ENCODE results near the gene GALNT5. TPM values are rescaled to one million over a fixed set of nuclear protein-coding genes. Genes with fewer than 3 reads are reported as not detected.

GALNT5 gene
- total RNA-seq, 1 donor, result 56.5 TPM

GRCh38 chr2:157245144-157245840 lies 12.2 kb upstream of the GALNT5 start:
- no peak for DNase-seq (ENCODE audit: insufficient read length, low spot score, missing footprints)
- Histone ChIP-seq H3K36me3 (ENCODE audit: insufficient read depth, low read length) (no peaks in the 10 kb centered on the region), H3K9me3 (ENCODE audit: low read depth, low read length) (no peaks in the 10 kb centered on the region), H3K4me1 (ENCODE audit: insufficient read depth, low read length) (peaks cover 29% of the 10 kb centered on the region), H3K4me2 (ENCODE audit: insufficient read depth, low read length) (no peak overlapping the region), H2AFZ (ENCODE audit: low read length) (peak overlapping the region; percentile 42), H4K20me1 (ENCODE audit: insufficient read depth, low read length) (no peaks in the 10 kb centered on the region), H3K27me3 (ENCODE audit: insufficient read depth, low read length) (no peaks in the 10 kb centered on the region), H3K27ac (ENCODE audit: low read depth, low read length) (peak overlapping the region; percentile 88), H3K79me2 (ENCODE audit: insufficient read depth, low read length) (no peaks in the 10 kb centered on the region), H3K4me3 (ENCODE audit: insufficient read depth, low read length) (no peak overlapping the region)
- TF ChIP-seq CTCF (IDR thresholded peaks at IDR 0.05; ENCODE audit: extremely low read depth, low read depth, low read length), result no peak

- peaks cover 29% of the 10 kb centered on the region for H3K4me1 ChIP-seq (ENCODE audit: insufficient read depth, low read length)
- no peaks in the 10 kb centered on the region for H3K79me2 ChIP-seq (ENCODE audit: insufficient read depth, low read length)
- H2AFZ ChIP-seq (ENCODE audit: low read length), result peak overlapping the region; percentile 77
- no peak for TF ChIP-seq CTCF (IDR thresholded peaks at IDR 0.05; ENCODE audit: extremely low read depth, low read depth, low read length)
- H3K4me3 ChIP-seq (ENCODE audit: insufficient read depth, low read length), result no peak overlapping the region
- no peaks in the 10 kb centered on the region for H4K20me1 ChIP-seq (ENCODE audit: insufficient read depth, low read length)
- no peaks in the 10 kb centered on the region for H3K36me3 ChIP-seq (ENCODE audit: insufficient read depth, low read length)
- H3K9me3 ChIP-seq (ENCODE audit: low read depth, low read length), result no peaks in the 10 kb centered on the region
- DNase-seq (ENCODE audit: insufficient read length, low spot score, missing footprints), result peak; percentile 56
- peak overlapping the region; percentile 68 for H3K4me2 ChIP-seq (ENCODE audit: insufficient read depth, low read length)
- no peaks in the 10 kb centered on the region for H3K27me3 ChIP-seq (ENCODE audit: insufficient read depth, low read length)
- H3K27ac ChIP-seq (ENCODE audit: low read depth, low read length), result peak overlapping the region; percentile 88
These were observed 11.4 kb upstream of the GALNT5 start for GRCh38 chr2:157245846-157246764.

GRCh38 chr2:157246765-157247407 lies 10.6 kb upstream of the GALNT5 start:
- peak overlapping the region; percentile 41 for H2AFZ ChIP-seq (ENCODE audit: low read length)
- peak overlapping the region; percentile 12 for H3K4me3 ChIP-seq (ENCODE audit: insufficient read depth, low read length)
- no peaks in the 10 kb centered on the region for H4K20me1 ChIP-seq (ENCODE audit: insufficient read depth, low read length)
- no peaks in the 10 kb centered on the region for H3K27me3 ChIP-seq (ENCODE audit: insufficient read depth, low read length)
- no peak for TF ChIP-seq CTCF (IDR thresholded peaks at IDR 0.05; ENCODE audit: extremely low read depth, low read depth, low read length)
- H3K79me2 ChIP-seq (ENCODE audit: insufficient read depth, low read length), result no peaks in the 10 kb centered on the region
- H3K36me3 ChIP-seq (ENCODE audit: insufficient read depth, low read length), result no peaks in the 10 kb centered on the region
- peak overlapping the region; percentile 88 for H3K27ac ChIP-seq (ENCODE audit: low read depth, low read length)
- no peaks in the 10 kb centered on the region for H3K9me3 ChIP-seq (ENCODE audit: low read depth, low read length)
- peak overlapping the region; percentile 68 for H3K4me2 ChIP-seq (ENCODE audit: insufficient read depth, low read length)
- H3K4me1 ChIP-seq (ENCODE audit: insufficient read depth, low read length), result peaks cover 29% of the 10 kb centered on the region
- no peak for DNase-seq (ENCODE audit: insufficient read length, low spot score, missing footprints)

All from osteoblast (primary cell).